Islet precursor cell (in vitro differentiated cells): Measurements from ENCODE around the gene NAGPA.

Experiments used
- DNase-seq: peaks from one replicate; pipeline ENCODE4 v3.0.0-alpha.2; 2018

Gene NAGPA

DNA sequence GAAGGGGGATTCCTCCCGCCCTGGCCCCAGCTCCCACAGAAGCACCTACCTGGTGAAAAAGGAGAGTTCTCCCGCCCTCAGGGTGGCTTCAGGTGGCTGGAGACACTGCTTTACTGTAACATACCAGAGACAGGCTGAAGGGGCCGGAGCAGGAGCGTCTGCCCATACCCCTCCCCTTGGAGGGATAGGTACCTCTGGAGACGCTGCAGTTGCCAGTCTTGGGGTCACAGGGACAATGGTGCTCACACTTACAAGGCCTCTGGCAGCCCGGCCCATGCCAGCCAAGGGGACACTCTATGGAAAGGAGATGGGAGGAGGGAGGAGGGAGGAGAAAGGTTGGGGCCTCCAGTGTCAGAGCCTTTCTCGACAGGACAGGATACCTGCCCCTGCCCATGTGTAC, 6.6 kb downstream of the NAGPA start:
- no peak for DNase-seq

DNA sequence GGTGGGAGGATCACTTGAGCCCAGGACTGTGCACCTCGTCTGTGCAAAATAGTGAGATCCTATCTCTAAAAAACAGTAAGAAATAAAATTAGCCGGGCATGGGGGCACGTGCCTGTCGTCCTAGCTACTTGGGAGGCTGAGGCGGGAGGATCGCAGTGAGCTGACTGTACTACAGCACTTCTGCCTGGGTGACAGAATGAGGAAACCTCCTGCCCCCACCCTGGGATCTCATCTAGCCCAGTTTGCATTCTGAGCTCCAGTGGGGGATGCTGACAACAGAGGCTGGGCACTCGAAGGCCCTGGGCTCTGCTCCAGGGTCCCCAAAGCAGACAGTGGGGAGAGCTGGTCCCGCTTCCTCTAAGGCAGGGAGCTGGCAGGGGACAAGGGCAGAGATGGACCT, 7.1 kb downstream of the NAGPA start:
- no peak for DNase-seq

DNA sequence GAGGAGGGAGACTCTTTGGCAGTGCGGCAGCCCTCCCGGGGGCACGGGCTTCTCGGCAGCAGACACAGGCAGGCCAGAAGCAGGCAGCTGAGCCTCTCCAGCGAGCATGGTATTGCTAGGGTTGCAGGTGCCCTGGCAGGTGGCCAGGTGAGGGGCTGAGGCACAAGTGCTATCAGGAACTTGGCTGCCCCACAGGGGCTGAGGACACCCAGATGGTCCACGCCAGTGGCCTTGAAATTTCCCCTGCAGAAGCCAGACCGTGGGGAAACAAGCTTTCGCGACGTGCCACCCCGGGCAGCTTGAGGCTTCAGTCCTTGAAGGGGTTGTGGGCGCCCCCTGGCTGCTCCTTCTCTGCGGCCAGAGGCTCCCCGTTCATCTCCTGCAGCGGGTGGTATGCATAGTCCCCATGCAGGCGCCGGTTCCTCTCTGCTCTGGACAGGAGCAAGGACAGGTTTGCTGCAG, 8.5 kb downstream of the NAGPA start:
- peak; percentile 72 for DNase-seq

DNA sequence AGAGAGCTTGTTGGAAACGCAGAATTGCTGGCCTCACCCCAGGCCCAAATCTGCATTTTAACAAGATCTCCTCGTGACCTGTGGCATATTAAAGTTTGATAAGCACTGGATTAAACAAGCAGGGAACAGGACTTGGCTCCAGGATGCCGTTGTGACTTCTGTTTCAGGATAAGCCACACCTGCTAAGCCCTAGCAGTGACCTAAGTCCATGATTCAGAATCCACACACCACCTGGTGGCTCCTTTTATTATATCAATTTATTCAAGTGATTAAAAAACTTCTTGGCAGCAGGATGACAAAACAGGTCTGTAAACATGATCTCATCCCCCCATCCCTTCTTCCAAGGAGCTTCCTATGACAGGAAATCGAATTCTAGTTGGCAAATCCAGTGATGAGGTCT, 9.1 kb downstream of the NAGPA start:
- no peak for DNase-seq

DNA sequence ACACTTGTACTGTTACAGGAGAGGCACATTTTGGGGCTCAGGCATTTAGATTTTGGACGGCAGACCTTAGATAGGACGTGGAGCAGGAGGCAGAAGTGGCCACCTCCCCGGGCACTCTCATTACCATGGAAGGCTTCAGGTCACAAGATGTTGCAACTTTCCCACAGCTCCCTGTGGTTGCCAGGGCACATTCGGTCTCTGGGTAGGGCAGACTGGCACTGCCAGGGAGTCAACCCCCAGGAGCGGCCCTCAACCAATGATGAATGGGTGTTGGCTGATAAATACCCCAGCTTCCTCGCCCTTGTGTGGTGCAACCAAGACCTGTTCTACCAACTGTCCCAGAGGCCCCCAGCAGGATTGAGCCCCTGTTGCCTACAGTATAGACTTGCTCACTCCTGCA, 11.2 kb downstream of the NAGPA start:
- no peak for DNase-seq

DNA sequence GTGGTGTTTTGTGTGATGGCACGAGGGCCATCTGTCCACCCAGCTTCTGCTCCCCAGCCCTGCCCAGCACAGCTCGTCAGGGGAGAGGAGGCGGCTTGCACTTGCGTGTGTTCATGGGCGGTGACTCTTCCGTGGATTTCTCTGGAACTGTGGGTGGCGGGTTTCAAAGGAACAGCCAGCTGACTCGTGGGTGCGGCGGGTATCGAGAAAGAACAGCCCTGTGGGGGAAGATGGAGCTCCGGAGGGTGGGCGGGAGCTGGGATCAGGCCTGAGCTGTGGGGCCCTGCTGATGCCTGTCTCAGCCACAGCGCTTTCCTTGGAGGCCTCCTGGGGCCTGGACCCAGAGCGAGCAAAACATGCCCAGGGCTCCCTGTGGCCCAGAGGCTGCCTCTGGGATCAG, 13.2 kb downstream of the NAGPA start:
- no peak for DNase-seq

DNA sequence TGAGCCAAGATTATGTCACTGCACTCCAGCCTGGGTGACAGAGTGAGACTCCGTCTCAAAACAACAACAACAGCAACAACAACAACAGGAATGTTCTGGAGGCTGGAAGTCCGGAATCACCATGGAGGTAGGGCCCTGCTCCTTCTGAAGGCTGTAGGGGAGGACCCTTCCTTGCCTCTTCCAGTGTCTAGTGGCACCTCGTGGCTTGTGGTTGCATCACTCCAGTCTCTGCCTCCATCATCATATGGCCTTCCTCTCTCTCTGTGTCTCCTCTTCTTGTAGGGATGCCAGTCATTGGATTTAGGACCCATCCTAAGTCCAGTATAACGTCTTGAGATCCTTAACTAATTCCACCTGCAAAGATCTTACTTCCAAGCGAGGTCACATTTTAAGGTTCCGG, 14.0 kb downstream of the NAGPA start:
- DNase-seq: no peak

DNA sequence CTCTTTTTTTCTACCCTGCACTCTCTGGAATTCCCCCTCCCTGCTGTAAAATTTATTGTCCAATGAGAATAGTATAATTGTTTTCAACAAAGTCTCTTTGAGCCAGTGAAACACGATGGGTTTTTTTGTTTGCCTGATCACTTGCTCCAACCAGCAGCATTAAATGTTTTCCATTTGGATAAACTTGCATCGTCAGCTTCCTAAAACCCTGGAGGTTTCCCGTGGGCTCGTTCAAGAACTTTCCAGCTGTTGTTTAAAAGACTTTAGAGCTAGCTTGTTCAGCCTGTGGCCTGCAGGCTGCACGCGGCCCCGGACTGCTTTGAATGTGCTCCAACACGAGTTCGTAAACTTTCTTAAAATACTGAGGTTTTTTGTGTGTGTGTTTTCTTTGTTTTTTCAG, 14.9 kb downstream of the NAGPA start:
- no peak for DNase-seq

DNA sequence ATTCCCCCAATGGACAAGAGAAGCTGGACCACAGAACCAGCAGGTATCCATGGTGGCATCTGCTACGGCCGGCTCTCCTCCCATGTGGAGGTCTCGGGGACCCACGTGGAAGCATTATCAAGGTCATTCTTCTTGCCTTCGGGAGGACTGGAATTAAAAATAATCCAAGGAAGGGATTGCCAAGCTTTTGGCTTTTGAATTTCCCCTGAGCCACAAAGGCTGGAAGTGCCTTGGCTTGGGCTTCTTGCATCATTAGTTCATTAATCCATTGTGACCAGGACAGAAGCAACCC, 16.1 kb downstream of the NAGPA start:
- no peak for DNase-seq

DNA sequence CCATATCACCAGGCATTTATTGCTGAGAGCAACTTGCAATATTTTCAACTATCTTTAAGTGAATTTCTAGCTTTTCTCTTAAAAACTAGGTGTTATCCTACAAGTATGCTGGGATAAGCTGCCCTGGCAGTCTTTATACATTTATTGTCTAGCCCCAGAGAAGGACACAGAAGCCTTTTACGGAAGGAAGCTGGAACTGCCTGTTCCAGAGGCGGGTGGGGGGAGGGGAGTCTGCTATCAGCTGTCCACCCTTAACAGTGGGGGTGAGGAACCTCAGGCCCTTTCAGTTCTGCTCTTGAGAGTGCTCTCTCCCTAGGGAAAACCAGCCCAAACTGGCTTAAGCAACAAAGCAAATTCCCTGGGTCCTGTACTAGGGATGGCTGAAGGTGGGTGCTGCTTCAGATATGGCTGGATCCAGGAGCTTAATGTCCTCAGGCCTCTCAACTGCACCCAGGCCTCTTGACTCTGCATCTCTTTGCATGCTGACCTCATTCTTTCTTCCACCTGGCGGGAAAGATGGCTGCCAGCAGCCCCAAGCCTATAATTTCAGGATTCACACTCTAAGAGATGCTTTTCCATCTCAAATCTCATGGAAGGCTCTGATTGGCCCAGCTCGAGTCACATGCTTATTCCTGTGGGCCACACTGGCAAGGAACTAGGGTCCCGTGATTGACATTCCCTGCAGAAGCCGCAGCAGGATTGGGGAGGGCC, 16.6 kb downstream of the NAGPA start:
- no peak for DNase-seq

DNA sequence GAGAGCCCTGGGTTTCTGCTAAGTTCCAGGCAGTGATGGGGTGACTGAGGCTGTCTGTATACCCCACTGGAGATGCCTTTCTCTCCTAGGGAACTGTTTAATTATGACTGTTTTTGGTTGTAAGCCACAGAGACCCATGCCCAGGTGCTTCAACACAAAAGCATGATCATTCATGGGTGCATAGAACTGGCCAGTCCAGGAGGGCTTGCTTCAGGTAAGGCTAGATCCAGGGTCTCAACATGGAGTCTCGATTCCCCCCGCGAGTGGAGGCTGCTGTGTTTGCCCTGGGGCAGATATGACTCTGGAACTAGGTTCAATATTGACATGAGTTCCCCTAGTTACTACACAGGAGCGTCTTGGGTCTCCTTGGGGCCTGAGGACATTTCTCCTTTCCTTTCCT, 17.8 kb downstream of the NAGPA start:
- DNase-seq: no peak

DNA sequence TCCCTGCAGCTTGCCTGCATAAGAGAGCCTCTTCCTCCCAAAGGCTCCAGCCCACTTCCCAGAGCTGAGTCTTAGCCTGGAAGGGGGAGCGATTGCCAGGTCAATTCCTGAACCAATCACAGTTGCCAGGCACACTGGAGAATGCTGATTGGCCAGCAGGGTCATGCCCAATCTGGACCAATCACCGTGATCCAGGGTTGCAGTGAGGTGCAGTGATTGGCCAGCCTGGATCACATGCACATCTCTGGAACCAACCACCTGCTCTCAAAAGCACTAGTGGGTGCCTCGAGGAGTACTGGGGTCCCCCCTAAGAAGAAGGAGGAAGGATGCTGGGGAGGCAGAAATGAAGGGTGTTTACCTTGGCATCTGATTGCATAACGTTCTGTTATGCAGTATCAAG, 18.4 kb downstream of the NAGPA start:
- no peak for DNase-seq

DNA sequence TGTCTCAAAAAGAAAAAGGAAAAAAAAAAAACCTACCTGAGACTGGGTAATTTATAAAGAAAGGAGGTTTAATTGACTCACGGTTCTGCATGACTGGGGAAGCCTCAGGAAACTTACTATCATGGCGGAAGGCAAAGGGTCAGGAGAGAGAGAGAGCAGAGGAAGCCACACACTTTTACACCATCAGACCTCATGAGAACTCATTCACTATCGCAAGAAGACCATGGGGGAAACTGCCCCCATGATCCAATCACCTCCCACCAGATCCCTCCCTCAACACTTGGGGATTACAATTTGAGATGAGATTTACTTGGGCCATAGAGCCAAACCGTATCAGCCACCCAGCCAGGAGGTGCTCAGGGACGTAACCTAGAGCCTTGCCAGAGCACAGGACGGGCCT, 20.8 kb downstream of the NAGPA start:
- DNase-seq: no peak

DNA sequence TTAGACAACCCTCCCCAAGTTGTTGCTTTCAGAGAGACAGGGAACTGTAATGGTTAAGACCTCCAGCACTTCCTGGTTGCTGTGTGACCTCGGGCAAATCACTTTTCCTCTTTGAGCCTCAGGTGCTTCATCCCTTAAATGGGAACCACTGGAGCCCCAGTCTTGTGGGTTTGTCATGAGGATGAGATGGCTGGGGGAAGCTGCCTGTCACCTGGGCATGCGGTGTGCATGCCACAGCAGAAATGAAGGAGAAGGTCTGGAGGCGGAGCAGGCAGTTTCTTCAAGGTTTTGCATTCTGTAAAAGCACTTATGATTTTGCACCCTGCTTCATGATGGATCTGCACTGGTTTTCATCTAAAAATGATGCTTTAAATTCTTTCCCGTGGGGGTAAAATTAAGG, 22.1 kb downstream of the NAGPA start:
- DNase-seq: no peak

DNA sequence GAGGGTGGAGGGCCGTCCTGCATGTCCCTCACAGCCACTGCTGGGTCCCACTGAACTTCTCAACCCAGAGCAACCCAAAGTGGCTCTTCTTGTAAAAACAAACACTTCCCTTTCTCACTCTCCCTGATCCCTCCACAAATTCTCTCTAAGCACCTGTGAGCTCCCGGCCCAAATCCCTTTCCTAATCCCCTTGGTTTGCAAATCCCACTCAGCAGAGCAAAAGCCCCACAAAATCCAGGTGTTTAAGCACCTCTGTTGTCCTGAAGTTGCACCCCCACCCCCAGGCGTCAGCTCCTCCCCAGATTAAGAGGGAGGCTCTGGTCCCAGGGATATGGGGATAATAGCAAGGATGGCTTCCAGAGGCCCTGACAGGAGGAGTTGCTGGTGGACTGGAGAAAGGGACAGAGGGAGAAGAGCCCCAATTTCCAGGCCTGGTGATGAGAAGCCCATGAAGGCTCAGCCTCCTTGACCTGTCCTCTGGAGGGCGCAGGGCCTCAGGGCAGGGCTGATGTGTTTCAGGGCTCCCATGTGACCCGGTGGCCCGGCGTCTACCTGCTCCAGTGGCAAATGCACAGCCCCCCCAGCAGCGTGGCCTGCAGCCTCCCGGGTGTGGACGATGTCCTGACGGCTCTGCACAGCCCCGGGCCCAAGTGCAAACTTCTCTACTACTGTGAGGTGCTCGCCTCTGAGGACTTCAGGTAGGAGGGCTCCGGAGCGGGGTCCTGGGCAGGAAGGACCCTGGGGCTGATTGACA, 23.0 kb downstream of the NAGPA start:
- DNase-seq: no peak

DNA sequence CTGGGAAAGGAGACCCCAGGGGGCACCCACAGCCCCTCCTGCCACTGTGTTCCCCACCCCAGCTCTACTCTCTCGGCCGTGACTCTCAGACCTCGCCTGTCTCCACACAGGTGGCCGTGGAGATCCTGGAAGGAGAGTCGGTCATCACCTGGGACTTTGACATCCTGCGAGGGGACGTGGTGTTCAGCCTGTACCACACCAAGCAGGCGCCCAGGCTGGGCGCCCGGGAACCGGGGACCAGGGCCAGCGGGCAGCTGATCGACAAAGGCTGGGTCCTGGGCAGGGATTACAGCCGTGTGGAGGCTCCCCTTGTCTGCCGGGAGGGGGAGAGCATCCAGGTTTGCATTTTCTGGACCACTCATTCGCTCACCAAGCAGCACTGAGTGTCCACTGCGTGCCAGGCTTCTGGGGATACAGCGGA, 25.4 kb downstream of the NAGPA start:
- no peak for DNase-seq

DNA sequence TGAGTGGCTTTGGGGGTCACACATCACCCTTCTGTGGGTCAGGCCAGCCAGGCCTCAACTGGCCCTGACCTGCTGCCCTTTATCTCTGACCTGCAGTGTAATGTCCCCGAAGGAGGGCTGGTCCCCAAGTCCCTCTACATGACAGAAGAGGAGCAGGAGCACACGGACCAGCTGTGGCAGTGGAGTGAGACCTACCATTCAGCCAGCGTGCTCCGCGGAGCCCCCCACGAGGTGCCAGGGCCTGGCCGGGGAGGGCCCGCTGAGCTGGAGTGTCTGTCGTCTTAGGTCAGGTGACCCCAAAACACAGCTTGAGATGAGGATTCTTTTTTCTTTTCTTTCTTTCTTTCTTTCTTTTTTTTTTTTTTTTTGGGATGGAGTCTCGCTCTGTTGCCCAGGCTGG, 26.5 kb downstream of the NAGPA start:
- DNase-seq: no peak

DNA sequence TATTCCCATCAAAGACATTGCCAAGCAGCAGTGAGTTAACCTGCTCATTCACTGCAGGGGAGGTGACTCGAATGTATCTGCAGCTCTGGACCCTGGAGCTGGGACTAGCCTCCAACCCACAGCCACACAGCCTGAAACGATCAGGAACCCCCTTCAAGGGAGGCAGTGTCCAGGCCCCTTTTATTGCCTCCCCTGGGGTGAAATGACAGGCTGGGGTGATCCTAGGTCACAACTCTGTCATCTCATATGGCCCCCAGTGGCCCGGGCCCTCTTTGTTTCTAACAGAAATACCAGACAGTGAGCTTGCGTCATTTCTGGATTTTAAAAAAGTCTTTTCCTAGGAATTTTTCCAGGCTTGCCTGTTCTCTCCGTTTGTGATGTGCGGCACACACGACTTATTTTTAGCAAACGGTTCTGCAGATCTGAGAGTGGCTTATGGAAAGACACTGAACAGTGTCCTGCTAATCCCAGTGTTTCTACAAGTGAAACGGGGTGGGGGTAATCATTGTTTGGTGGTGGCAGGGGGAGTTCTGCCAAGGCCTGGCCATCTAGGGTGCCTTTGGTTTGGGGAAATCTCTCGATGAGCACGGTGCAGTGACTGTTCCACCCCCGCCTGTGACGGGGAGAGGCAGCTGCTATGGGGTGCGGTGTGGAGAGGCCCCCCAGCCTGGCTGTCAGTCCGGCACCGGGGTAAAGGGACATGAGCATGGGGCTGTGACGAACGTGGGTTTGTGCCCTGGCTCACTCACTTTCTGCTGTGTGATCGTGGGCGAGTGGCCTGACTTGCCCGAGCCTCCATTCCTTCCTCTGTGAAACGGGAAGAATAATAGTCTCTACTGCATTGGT, 27.2 kb downstream of the NAGPA start:
- DNase-seq: no peak

DNA sequence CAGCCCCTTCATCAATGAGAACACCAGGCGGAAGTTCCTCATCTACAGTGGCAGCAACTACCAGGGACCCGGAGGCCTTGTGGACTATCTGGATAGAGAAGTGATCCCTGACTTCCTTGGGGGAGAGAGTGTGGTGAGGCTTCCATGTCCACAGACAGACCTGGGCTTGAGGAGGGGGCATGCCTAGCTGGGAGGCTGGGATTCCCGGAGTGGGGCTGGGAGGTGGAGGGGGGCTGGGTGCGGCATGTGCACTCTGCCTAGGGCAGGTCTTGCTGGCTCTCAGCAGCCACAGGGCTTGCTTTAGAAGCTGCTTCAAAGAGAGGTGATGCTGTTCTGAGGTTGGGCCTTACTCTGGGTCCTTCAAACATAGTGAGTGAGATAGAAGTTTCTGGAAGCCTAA, 27.8 kb downstream of the NAGPA start:
- no peak for DNase-seq

DNA sequence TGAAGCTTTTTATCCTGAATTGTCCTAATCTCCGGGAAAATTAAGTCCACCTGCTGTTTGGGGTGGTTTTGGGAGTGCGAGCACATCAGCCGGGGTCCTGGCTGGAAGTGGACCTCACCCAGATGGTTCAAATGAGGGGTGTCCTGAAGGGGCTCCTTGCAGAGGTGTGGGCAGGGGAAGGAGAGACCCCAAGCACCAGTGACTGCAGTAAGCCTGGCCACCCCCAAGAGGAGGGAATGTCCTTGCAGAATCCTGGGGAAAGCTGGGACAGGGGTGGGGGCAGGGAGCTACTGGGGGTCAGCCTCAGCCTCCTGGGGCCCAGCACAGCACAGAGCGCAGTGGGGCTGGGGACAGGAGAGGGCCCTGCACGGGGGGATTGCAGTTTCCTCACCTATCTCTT, 29.4 kb downstream of the NAGPA start:
- no peak for DNase-seq

DNA sequence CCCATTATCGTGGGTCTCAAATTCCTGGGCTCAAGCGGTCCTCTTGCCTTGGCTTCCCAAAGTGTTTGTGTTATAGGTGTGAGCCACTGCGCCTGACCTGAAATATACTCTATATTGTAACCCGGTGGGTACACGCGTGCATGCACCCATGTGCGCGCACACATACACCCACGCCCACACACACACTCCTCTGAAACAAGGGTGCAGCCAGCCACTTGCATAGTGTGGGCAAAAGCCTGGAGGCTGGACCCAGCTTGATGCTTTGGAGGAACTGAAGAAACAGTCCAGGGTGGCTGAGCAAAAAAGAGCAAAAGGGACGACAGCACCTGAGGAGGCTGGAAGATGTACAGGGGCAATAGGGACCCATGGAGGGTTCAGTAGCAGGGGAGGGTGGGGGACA, 29.9 kb downstream of the NAGPA start:
- DNase-seq: no peak

DNA sequence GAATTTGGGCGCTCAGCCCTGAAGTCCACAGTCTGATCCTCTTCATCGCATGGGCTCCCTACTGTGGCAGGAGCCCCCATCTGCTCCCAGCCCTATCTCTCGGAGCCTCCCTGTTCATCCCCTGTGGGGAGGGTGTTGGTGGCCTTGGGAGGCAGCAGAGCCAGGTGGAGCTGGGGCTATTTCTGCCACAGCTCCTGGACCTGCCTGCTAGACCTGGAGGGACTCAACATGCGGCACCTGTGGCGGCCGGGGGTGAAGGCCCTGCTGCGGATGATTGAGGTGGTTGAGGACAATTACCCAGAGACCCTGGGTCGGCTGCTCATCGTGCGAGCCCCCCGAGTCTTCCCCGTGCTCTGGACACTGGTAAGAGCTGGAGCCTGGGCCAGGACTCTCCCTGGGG, 30.5 kb downstream of the NAGPA start:
- no peak for DNase-seq

DNA sequence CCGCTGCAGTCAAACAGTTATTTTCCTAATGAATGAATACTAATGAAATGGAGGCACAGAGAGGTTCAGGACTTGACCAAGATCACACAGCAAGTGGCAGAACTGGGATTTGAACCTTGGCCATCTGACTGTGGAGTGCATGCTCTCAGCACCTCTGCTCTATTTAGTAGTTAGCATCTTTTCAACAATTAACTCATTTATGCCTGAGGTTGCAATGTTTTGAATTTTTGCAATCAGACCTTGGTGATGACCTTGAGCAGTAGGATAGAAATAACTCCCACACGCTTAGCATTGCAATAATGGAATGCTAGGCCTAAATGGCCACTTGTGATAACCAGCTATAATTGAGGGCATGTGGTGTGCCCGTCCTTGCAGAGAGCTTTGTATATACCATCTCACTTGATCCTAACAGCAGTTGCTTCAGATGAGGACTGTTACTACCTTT, 31.0 kb downstream of the NAGPA start:
- no peak for DNase-seq

DNA sequence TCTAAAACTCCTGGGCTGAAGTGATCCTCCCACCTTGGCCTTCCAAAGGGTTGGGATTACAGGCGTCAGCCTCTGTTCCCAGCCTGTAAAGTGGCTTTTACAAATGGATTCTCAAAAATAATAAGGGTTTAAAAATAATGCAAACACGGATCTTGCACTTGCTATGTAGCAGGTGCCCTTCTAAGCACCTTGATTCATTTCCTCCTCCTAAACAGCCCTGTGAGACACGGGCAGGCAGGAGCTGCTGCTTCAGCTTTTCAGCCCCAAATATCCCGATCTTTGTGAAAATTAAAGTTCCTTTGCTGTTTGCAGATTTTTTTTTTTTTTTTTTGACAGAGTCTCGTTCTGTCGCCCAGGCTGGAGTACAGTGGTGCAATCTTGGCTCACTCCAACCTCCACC, 31.7 kb downstream of the NAGPA start:
- DNase-seq: no peak
